ENCODE data around the gene SASH3.
"Not testable (repeated sequence)": the region's sequence is repeated elsewhere in the genome, so short reads cannot be mapped to it uniquely, and the experiment has no call there.

Gene SASH3

DNA sequence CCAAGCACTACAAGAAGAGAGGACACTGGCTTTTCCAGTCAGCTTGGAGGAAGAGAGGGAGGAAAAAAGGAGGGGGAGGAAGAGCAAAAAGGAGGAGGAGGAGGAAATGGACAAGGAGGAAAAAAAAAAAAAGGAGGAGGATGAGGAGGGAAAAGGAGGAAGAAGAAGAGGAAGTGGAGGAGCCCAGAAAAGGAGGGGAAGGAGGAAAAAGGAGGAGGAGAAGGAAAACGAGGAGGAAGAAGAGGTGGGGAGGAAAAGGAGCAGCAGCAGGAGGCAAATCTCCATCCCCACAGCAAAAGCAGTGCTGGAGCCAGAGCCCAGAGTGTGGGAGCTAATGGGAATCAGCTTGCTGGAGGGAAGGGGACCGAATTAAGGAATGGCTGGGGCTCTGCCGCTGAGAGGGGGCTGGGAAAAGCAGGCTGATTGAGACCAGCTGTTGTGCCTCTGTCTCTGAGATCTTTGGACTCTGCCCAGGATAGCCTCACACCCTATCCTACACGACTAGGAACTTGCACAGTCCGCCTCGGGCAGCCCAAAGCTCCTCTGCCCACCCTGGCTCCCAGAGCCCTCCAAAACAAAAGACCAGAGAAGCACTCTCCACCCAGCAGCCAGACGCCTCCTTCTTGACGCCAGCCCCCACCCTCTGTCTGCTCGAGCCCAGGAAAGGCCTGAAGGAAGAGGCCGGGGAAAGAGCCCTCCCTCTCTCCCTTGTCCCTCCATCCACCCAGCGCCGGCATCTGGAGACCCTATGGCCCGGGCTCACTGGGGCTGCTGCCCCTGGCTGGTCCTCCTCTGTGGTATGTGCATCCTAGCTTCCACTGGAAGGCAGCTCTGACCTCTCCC lies 41.1 kb upstream of the SASH3 start, which contains the start of gene XPNPEP2:
XPNPEP2 (plus strand) TSS at position 514 of the 843 bp plus-strand sequence; CDS start at position 749, 235 bp downstream.
- no peaks in the 10 kb centered on the region for H3K27me3 Mint-ChIP-seq (ENCODE audit: low read depth)
- H3K36me3 Mint-ChIP-seq (ENCODE audit: low read depth) = no peaks in the 10 kb centered on the region
- TF ChIP-seq, protein P1, sequence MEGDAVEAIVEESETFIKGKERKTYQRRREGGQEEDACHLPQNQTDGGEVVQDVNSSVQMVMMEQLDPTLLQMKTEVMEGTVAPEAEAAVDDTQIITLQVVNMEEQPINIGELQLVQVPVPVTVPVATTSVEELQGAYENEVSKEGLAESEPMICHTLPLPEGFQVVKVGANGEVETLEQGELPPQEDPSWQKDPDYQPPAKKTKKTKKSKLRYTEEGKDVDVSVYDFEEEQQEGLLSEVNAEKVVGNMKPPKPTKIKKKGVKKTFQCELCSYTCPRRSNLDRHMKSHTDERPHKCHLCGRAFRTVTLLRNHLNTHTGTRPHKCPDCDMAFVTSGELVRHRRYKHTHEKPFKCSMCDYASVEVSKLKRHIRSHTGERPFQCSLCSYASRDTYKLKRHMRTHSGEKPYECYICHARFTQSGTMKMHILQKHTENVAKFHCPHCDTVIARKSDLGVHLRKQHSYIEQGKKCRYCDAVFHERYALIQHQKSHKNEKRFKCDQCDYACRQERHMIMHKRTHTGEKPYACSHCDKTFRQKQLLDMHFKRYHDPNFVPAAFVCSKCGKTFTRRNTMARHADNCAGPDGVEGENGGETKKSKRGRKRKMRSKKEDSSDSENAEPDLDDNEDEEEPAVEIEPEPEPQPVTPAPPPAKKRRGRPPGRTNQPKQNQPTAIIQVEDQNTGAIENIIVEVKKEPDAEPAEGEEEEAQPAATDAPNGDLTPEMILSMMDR (IDR thresholded peaks at IDR 0.05; ENCODE audit: unreplicated experiment in 3 of 3) = no peak
- peak within 1 kb of the TSS; percentile 46 to 78 (median 70) for H3K4me3 Mint-ChIP-seq
- peaks cover 5% of the 10 kb centered on the region for H3K9me3 Mint-ChIP-seq
- H3K27ac Mint-ChIP-seq = peak within 1 kb of the TSS; percentile 93 to 99 (median 99)
- H3K4me1 Mint-ChIP-seq = peaks cover 42% of the 10 kb centered on the region

DNA sequence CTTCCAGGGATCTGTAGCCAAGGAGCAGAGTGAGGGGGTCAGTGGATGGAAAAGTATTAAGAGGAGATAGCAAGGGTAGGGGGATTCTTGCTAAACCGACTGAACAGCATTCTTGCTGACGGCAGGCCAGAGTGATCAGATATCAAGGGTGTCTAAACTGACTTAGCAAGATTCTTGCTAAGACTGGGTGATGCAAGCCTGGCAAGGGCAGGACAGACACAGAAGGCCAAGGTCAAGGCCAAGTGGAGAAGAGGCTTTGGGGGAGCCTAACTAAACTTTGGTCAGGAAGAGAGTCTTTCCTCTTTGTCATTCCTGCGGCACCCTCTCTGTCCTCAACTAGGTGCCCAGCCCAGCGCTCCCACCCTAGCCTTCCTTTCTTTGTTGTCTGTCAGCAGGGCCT lies 40.2 kb upstream of the SASH3 start:
- Mint-ChIP-seq H3K9me3 (peaks cover 3% of the 10 kb centered on the region), H3K27me3 (ENCODE audit: low read depth) (no peaks in the 10 kb centered on the region), H3K4me1 (peaks cover 42% of the 10 kb centered on the region), H3K27ac (peak overlapping the region; percentile 93 to 99 (median 99)), H3K36me3 (ENCODE audit: low read depth) (no peaks in the 10 kb centered on the region), H3K4me3 (peak overlapping the region; percentile 46 to 78 (median 70))
- TF ChIP-seq, protein P1 (IDR thresholded peaks at IDR 0.05; ENCODE audit: unreplicated experiment in 3 of 3) = no peak

DNA sequence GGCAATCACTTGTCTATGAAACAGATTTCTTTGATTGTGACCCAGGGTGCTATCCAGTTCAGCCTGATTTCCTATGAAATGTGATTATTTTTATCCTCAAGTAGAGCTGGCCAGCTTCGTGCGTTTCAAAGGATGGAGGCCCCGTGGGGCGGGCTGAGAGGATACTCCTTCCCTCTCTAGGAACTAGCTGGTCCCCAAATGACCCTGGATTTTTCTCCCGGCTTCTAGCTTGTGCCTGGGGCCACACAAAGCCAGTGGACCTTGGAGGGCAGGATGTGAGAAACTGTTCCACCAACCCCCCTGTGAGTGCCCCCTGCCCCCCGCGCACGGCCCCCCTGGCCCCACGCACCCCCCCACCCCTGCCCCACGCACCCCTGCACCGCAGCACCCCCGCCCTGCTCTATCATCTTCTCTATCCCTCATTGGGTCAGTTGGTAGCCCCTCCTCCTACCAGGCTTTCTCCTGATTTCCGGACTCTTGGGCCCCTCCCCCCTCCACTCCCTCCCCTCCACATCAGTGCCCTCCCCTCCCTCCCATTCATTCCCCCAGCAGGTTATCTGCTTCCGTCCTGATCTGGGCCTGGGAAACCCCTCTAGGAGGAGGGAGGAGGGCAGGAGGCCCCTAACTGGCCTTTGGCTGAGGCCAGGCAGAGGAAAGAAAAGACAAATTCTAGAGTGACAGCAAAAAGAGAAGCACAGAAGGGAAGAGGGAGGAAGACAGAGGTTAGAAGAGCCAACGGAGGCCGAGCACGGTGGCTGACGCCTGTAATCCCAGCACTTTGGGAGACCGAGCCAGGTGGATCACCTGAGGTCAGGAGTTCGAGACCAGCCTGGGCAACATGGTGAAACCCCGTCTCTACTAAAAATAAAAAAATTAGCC lies 37.6 kb upstream of the SASH3 start:
- Mint-ChIP-seq H3K27ac (peak overlapping the region; percentile 70 to 80 (median 76)), H3K4me1 (peaks cover 42% of the 10 kb centered on the region), H3K4me3 (no peak overlapping the region), H3K27me3 (ENCODE audit: low read depth) (no peaks in the 10 kb centered on the region), H3K36me3 (ENCODE audit: low read depth) (no peaks in the 10 kb centered on the region), H3K9me3 (no peaks in the 10 kb centered on the region)
- TF ChIP-seq, protein P1 (IDR thresholded peaks at IDR 0.05; ENCODE audit: unreplicated experiment in 3 of 3) = no peak

DNA sequence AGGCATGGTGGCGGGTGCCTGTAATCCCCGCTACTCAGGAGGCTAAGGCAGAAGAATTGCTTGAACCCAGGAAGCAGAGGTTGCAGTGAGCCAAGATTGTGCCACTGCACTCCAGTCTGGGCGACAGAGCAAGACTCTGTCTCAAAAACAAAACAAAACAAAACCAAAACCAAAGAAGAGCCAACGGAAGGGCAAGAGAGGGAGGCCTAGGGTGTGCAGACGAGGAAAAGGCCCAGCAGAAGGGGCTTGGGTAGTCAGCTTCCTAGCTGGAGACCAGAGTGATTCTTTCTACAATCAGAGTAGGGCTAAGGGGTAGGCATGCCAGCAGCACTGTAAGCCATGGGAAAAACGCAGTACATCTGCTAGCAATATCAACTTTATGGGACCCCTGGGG lies 37.0 kb upstream of the SASH3 start:
- not testable (repeated sequence) for H3K4me3 Mint-ChIP-seq; H3K36me3 Mint-ChIP-seq (ENCODE audit: low read depth); H3K9me3 Mint-ChIP-seq; H3K27me3 Mint-ChIP-seq (ENCODE audit: low read depth)
- Mint-ChIP-seq H3K27ac (peak overlapping the region; percentile 48 to 80 (median 70)), H3K4me1 (peaks cover 44% of the 10 kb centered on the region)

DNA sequence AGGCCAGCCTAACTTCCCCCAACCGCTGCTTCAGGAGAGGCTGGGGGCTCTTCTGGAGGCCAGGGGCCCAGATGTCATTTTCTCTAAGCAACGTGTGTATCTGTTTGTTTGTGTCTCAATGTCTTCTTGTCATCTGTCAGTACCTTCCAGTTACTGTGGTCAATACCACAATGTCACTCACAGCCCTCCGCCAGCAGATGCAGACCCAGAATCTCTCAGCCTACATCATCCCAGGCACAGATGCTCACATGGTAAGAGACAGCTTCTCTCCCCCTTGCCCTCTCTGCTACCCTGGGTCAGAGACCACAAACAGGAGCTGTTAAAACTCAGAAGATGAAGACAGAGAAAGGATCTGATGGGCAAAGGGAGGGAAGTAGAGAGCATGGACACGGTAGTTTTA lies 35.9 kb upstream of the SASH3 start:
- Mint-ChIP-seq H3K36me3 (ENCODE audit: low read depth) (no peaks in the 10 kb centered on the region), H3K9me3 (no peaks in the 10 kb centered on the region), H3K27ac (no peak overlapping the region), H3K4me3 (no peak overlapping the region), H3K27me3 (ENCODE audit: low read depth) (no peaks in the 10 kb centered on the region), H3K4me1 (peaks cover 43% of the 10 kb centered on the region)
- TF ChIP-seq, protein P1 (IDR thresholded peaks at IDR 0.05; ENCODE audit: unreplicated experiment in 3 of 3) = no peak

DNA sequence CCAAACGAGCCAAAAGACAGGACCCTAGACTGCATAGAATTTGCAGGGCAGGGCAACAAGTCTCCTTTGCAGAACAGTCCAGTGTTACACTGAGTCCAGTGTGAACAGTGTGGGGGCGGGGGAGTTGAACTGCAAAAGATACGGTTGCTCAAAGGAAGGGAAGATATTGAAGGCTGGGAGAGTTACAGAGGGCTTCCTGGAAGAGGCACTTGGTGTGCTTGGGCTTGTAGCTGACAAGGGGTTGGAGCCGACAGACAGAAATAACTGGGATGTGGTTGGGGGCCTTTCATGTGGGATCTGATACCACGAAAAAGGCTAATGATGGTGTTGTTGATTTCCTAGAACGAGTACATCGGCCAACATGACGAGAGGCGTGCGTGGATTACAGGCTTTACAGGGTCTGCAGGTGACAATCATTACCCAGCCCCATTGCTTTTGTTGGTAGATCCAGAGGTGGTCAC lies 34.9 kb upstream of the SASH3 start:
- Mint-ChIP-seq H3K36me3 (ENCODE audit: low read depth) (no peaks in the 10 kb centered on the region), H3K27me3 (ENCODE audit: low read depth) (no peaks in the 10 kb centered on the region), H3K27ac (no peak overlapping the region), H3K4me1 (peaks cover 33% of the 10 kb centered on the region), H3K9me3 (no peaks in the 10 kb centered on the region), H3K4me3 (no peak overlapping the region)
- TF ChIP-seq, protein P1 (IDR thresholded peaks at IDR 0.05; ENCODE audit: unreplicated experiment in 3 of 3) = no peak
